Esophagus squamous epithelium (tissue), 5 donors: ENCODE measurements around the gene A4GALT. TPM values are rescaled to one million over a fixed set of nuclear protein-coding genes. Genes with fewer than 3 reads are reported as not detected.
"Not testable (repeated sequence)": the region's sequence is repeated elsewhere in the genome, so short reads cannot be mapped to it uniquely, and the experiment has no call there.

Source experiments
- DNase-seq: peaks from one replicate; lab custom pipeline; 2025; lab: John Stamatoyannopoulos, UW
- H3K27ac ChIP-seq, 4 donors: fragments of 200-600 bp; sonication (generic); one replicate each; pipeline ENCODE4 v1.5.1; 2016 to 2019; ENCODE audit warnings: mild to moderate bottlenecking in 1 of 4
- H3K27me3 ChIP-seq, 4 donors: fragments of 200-600 bp; sonication (generic); 1 replicate in 3 of 4; 2 replicates in 1 of 4; pipeline versions ENCODE4 v1.5.1 to v1.6.0; 2017 to 2021; ENCODE audit warnings: antibody characterized with exemption in 1 of 4
- H3K36me3 ChIP-seq, 3 donors: fragments of 200-600 bp; sonication (generic); one replicate each; pipeline ENCODE4 v1.5.1; 2016 to 2019
- H3K4me1 ChIP-seq, 3 donors: fragments of 200-600 bp; sonication (generic); one replicate each; pipeline ENCODE4 v1.5.1; 2017 to 2019
- H3K4me3 ChIP-seq, 4 donors: fragments of 200-600 bp; sonication (generic); 1 replicate in 3 of 4; 2 replicates in 1 of 4; pipeline ENCODE4 v1.5.1; 2016 to 2019; ENCODE audit warnings: mild to moderate bottlenecking in 2 of 4, moderate library complexity in 1 of 4
- H3K9me3 ChIP-seq, 3 donors: fragments of 200-600 bp; sonication (generic); one replicate each; pipeline ENCODE4 v1.5.1; 2016 to 2019
- CTCF ChIP-seq, 6 experiments: fragments of 450-650 bp in 4 of 6; fragments of 200-600 bp in 2 of 6; sonication (generic) in 2 of 6; IDR thresholded peaks; one replicate each; pipeline ENCODE4 v1.5.1; 2016 to 2019; ENCODE audit warnings: antibody characterized with exemption in 6 of 6, mild to moderate bottlenecking in 4 of 6, moderate library complexity in 4 of 6
- POLR2A ChIP-seq, 4 donors: fragments of 450-650 bp; IDR thresholded peaks; one replicate each; pipeline ENCODE4 v1.6.1; 2017; ENCODE audit warnings: antibody characterized with exemption in 4 of 4, mild to moderate bottlenecking in 4 of 4, moderate library complexity in 3 of 4
- WGBS, 2 donors: methylation state at CpG; one replicate each; pipeline ENCODE4 v1.1.5; 2018; 5-methylcytosine and 5-hydroxymethylcytosine counted together
- intact Hi-C: fragments of 100-400 bp; cut with DNase I; formaldehyde crosslinking; loops from one replicate; pipeline ENCODE4 v1.15.0; 2022
- total RNA-seq, 4 donors: library from RNA; depleted of rRNA; stranded (reverse); fragments of >200 nt; gene quantifications; one replicate each; pipeline ENCODE4 v1.1.0, GENCODE V29; 2016
- donor health status: DM: yes; HTN: yes; CAD: no.

A4GALT gene
- total RNA-seq, 4 donors from 2014 or later = 13.9 to 22.0 (median 17.6) TPM

- Histone ChIP-seq H3K36me3 (no peaks in the 10 kb centered on the region), H3K4me3 (no peak overlapping the region), H3K4me1 (peaks cover 12 to 80% (median 57%) of the 10 kb centered on the region in 3 donors), H3K27me3 (no peaks in the 10 kb centered on the region), H3K9me3 (no peaks in the 10 kb centered on the region), H3K27ac (peak overlapping the region; percentile 64 to 75 (median 71))
- intact Hi-C loops = no loop called here
- 45 to 50% methylated on average over 14 of the region's 14 CpGs for WGBS, 2 donors
- TF ChIP-seq CTCF (IDR thresholded peaks at IDR 0.05) = no peak
- no peak for TF ChIP-seq POLR2A (IDR thresholded peaks at IDR 0.05)
- no peak for DNase-seq
Measured at GRCh38 chr22:42747701-42748513, 27.2 kb upstream of the A4GALT start.

GRCh38 chr22:42745118-42745517 lies 24.4 kb upstream of the A4GALT start:
- Histone ChIP-seq H3K36me3 (no peaks in the 10 kb centered on the region), H3K4me1 (peaks cover 13 to 70% (median 44%) of the 10 kb centered on the region in 3 donors), H3K27ac (peak overlapping the region in 3 of 4 donors; percentile 16 to 88 (median 71)), H3K4me3 (no peak overlapping the region), H3K27me3 (no peaks in the 10 kb centered on the region), H3K9me3 (no peaks in the 10 kb centered on the region)
- no peak for TF ChIP-seq CTCF (IDR thresholded peaks at IDR 0.05)
- no peak for TF ChIP-seq POLR2A (IDR thresholded peaks at IDR 0.05)
- intact Hi-C loops = no loop called here
- WGBS, 2 donors = 34 to 41% methylated on average over 9 to 11 of the region's 11 CpGs
- DNase-seq = no peak

GRCh38 chr22:42743501-42743991 lies 22.9 kb upstream of the A4GALT start:
- WGBS, 2 donors = 19 to 29% methylated on average over 4 to 7 of the region's 9 CpGs
- intact Hi-C loops = no loop called here
- no peak for DNase-seq

GRCh38 chr22:42742940-42743339 lies 22.3 kb upstream of the A4GALT start:
- WGBS, 2 donors = 67 to 79% methylated on average over 4 to 7 of the region's 8 CpGs
- intact Hi-C loops = no loop called here

More at GRCh38 chr22:42743501-42743991, 22.9 kb upstream of the A4GALT start:
- peaks cover 10 to 61% (median 36%) of the 10 kb centered on the region in 3 donors for H3K4me1 ChIP-seq
- TF ChIP-seq CTCF (IDR thresholded peaks at IDR 0.05) = no peak
- no peak for TF ChIP-seq POLR2A (IDR thresholded peaks at IDR 0.05)
- H3K27ac ChIP-seq = peak overlapping the region; percentile 71 to 88 (median 81)
- H3K9me3 ChIP-seq = no peaks in the 10 kb centered on the region
- H3K36me3 ChIP-seq = no peaks in the 10 kb centered on the region
- no peak overlapping the region for H3K4me3 ChIP-seq
- no peaks in the 10 kb centered on the region for H3K27me3 ChIP-seq

GRCh38 chr22:42740320-42740719 lies 19.6 kb upstream of the A4GALT start:
- DNase-seq, H3K36me3 ChIP-seq, H3K9me3 ChIP-seq, H3K4me3 ChIP-seq, intact Hi-C loops, H3K27me3 ChIP-seq: not testable (repeated sequence)
- H3K27ac ChIP-seq = peak overlapping the region in 3 of 4 donors; percentile 49 to 64 (median 55)
- H3K4me1 ChIP-seq = peaks cover 10 to 41% (median 23%) of the 10 kb centered on the region in 3 donors
- WGBS, 2 donors = 69 to 71% methylated on average over 5 of the region's 5 CpGs

More at GRCh38 chr22:42742940-42743339, 22.3 kb upstream of the A4GALT start:
- H3K4me1 ChIP-seq = peaks cover 10 to 55% (median 30%) of the 10 kb centered on the region in 3 donors
- H3K9me3 ChIP-seq = no peaks in the 10 kb centered on the region
- H3K27ac ChIP-seq = peak overlapping the region; percentile 71 to 88 (median 81)
- no peak for DNase-seq
- no peak overlapping the region for H3K4me3 ChIP-seq
- no peaks in the 10 kb centered on the region for H3K27me3 ChIP-seq
- H3K36me3 ChIP-seq = no peaks in the 10 kb centered on the region
- peak in 1 of 4 donors; percentile 6 for TF ChIP-seq POLR2A (IDR thresholded peaks at IDR 0.05)
- no peak for TF ChIP-seq CTCF (IDR thresholded peaks at IDR 0.05)
